A673 (cell line): ENCODE measurements around the gene CUBN. TPM values are rescaled to one million over a fixed set of nuclear protein-coding genes. Genes with fewer than 3 reads are reported as not detected.

Source experiments
- BruUV-seq: library from RNA; stranded (reverse); fragments of 400-500 nt; replicated peaks from 2 replicates; lab custom pipeline; 2021; lab: Mats Ljungman, UMichigan
- CTCF ChIA-PET: fragments of 300-600 bp; sonication (Branson Sonifier 250); formaldehyde crosslinking; loops from one replicate; lab custom pipeline; 2022; ENCODE audit warnings: antibody characterized with exemption; lab: Charles Lee
- POLR2A ChIA-PET: fragments of 300-600 bp; sonication (Branson Sonifier 250); formaldehyde crosslinking; loops from one replicate; lab custom pipeline; 2022; ENCODE audit warnings: antibody characterized with exemption; ENCODE audit not compliant: low non-redundant PET; lab: Charles Lee
- DNase-seq: peaks from one replicate; pipeline ENCODE4 v3.0.0-alpha.2; 2015; ENCODE audit warnings: low spot score
- H3K27ac ChIP-seq: fragments of 200-600 bp; sonication (generic); 2 replicates; pipeline ENCODE4 v1.5.1; 2016; ENCODE audit warnings: mixed run types, low read depth, mild to moderate bottlenecking, mixed read lengths, antibody characterized with exemption, low read length; ENCODE audit not compliant: poor library complexity, severe bottlenecking
- H3K27me3 ChIP-seq: fragments of 200-600 bp; sonication (generic); replicated peaks from 2 replicates; pipeline ENCODE4 v1.6.1; 2017; ENCODE audit warnings: mixed run types, low read depth, mild to moderate bottlenecking, mixed read lengths, antibody characterized with exemption, low read length; ENCODE audit not compliant: insufficient read depth, poor library complexity
- H3K36me3 ChIP-seq: fragments of 200-600 bp; sonication (generic); 2 replicates; pipeline ENCODE4 v1.6.1; 2016; ENCODE audit warnings: mixed run types, mild to moderate bottlenecking, mixed read lengths, antibody characterized with exemption, low read length; ENCODE audit not compliant: insufficient read depth, poor library complexity, severe bottlenecking
- H3K4me1 ChIP-seq: fragments of 200-600 bp; sonication (generic); 2 replicates; pipeline ENCODE4 v1.6.1; 2017; ENCODE audit warnings: mixed run types, mild to moderate bottlenecking, mixed read lengths, antibody characterized with exemption, low read length; ENCODE audit not compliant: insufficient read depth, poor library complexity, severe bottlenecking
- H3K4me3 ChIP-seq: fragments of 200-600 bp; sonication (generic); 2 replicates; pipeline ENCODE4 v1.5.1; 2016; ENCODE audit warnings: low read depth, mixed run types, mild to moderate bottlenecking, mixed read lengths, low read length; ENCODE audit not compliant: poor library complexity, severe bottlenecking
- H3K9me3 ChIP-seq: fragments of 200-600 bp; sonication (generic); 2 replicates; pipeline ENCODE4 v1.6.1; 2016; ENCODE audit warnings: mixed run types, low read depth, mild to moderate bottlenecking, mixed read lengths, antibody characterized with exemption, low read length; ENCODE audit not compliant: poor library complexity, severe bottlenecking
- CTCF ChIP-seq: fragments of 300-800, 200-600 bp; sonication (generic); conservative IDR thresholded peaks from 2 replicates; pipeline ENCODE4 v1.5.1; 2017; ENCODE audit warnings: low read depth, mild to moderate bottlenecking, antibody characterized with exemption, low read length, moderate library complexity, mixed read lengths
- EZH2 ChIP-seq: fragments of 200-600 bp; sonication (generic); IDR thresholded peaks from 2 replicates; pipeline ENCODE4 v1.6.1; 2017; ENCODE audit warnings: borderline replicate concordance, low read depth, mild to moderate bottlenecking, mixed read lengths, antibody characterized with exemption, low read length; ENCODE audit not compliant: poor library complexity, severe bottlenecking
- intact Hi-C: fragments of 100-400 bp; cut with micrococcal nuclease; formaldehyde crosslinking; loops from one replicate; pipeline ENCODE4 v1.10.0; 2022; ENCODE audit not compliant: unreplicated experiment
- total RNA-seq: library from RNA; stranded (reverse); gene quantifications from 2 replicates; pipeline ENCODE4 v1.2.3, GENCODE V29; 2021

Gene CUBN
- total RNA-seq, 1 experiment from 2014 or later, result 3.4 TPM

GRCh38 chr10:17113346-17113745, 16.3 kb downstream of the CUBN start:
- Histone ChIP-seq H3K36me3 (no peaks in the 10 kb centered on the region), H3K27me3 (no peaks in the 10 kb centered on the region), H3K9me3 (no peaks in the 10 kb centered on the region), H3K4me3 (no peak overlapping the region), H3K4me1 (peaks cover 4% of the 10 kb centered on the region), H3K27ac (no peak overlapping the region)
- ChIA-PET CTCF (no interaction called here), POLR2A (no interaction called here)
- intact Hi-C loops, result no loop called here
- TF ChIP-seq CTCF, result no peak
- TF ChIP-seq EZH2, result no peak
- DNase-seq, result no peak
- BruUV-seq, result no TSS peak

- intact Hi-C loops, result no loop called here
- H3K27ac ChIP-seq, result no peak overlapping the region
- DNase-seq, result no peak
- no peaks in the 10 kb centered on the region for H3K9me3 ChIP-seq
- H3K36me3 ChIP-seq, result no peaks in the 10 kb centered on the region
- TF ChIP-seq EZH2, result no peak
- no peak for TF ChIP-seq CTCF
- ChIA-PET POLR2A (interaction anchor here (0.6 kb wide), 1 partner anchor 10 kb away, joined by 3 read pairs; no protein-coding TSS in a partner anchor), CTCF (no interaction called here)
- no peak overlapping the region for H3K4me3 ChIP-seq
- BruUV-seq, result no TSS peak
- H3K27me3 ChIP-seq, result no peaks in the 10 kb centered on the region
- peaks cover 4% of the 10 kb centered on the region for H3K4me1 ChIP-seq
Observed at GRCh38 chr10:17112566-17112965, 17.0 kb downstream of the CUBN start.

GRCh38 chr10:17109475-17110207, 20.0 kb downstream of the CUBN start:
- intact Hi-C loops, result no loop called here
- TF ChIP-seq EZH2 (no peak), CTCF (no peak)
- BruUV-seq, result no TSS peak
- CTCF ChIA-PET, result no interaction called here
- POLR2A ChIA-PET, result no interaction called here
- Histone ChIP-seq H3K9me3 (no peaks in the 10 kb centered on the region), H3K27ac (no peak overlapping the region), H3K4me3 (no peak overlapping the region), H3K36me3 (no peaks in the 10 kb centered on the region), H3K4me1 (no peaks in the 10 kb centered on the region), H3K27me3 (no peaks in the 10 kb centered on the region)
- DNase-seq, result peak; percentile 12
